GM13977 (cell line): ENCODE measurements around the gene SH3TC1.

Source experiments
- DNase-seq: peaks from one replicate; pipeline ENCODE4 v3.0.0; 2012; ENCODE audit warnings: low spot score
- CTCF ChIP-seq: IDR thresholded peaks from 2 replicates; pipeline ENCODE4 v1.5.1; 2012; ENCODE audit warnings: mild to moderate bottlenecking, control low read depth; ENCODE audit not compliant: insufficient read depth; ENCODE audit errors: extremely low read depth, missing control alignments
- in situ Hi-C: fragments of 300-500 bp; cut with MboI; formaldehyde crosslinking; loops from one replicate; pipeline ENCODE4 v1.12.0; 2022; ENCODE audit warnings: low sequenced_read_pairs, low pct_unique_long_range_greater_than_20kb, mixed read lengths, inconsistent platforms; ENCODE audit not compliant: unreplicated experiment

Gene SH3TC1

GRCh38 chr4:8251110-8251883, 52.2 kb downstream of the SH3TC1 start:
- TF ChIP-seq CTCF, result no peak
- no peak for DNase-seq
- in situ Hi-C loops, result no loop called here

- DNase-seq, result no peak
- in situ Hi-C loops, result no loop called here
- TF ChIP-seq CTCF, result no peak
Measured at GRCh38 chr4:8252301-8253173, 53.4 kb downstream of the SH3TC1 start.

- TF ChIP-seq CTCF, result no peak
- in situ Hi-C loops, result no loop called here
- DNase-seq, result no peak
Measured at GRCh38 chr4:8254076-8254475, 55.0 kb downstream of the SH3TC1 start.

- TF ChIP-seq CTCF, result no peak
- DNase-seq, result no peak
- in situ Hi-C loops, result no loop called here
Measured at GRCh38 chr4:8255698-8256441, 56.8 kb downstream of the SH3TC1 start.

GRCh38 chr4:8257854-8258253, 58.8 kb downstream of the SH3TC1 start:
- in situ Hi-C loops, result no loop called here
- no peak for DNase-seq
- TF ChIP-seq CTCF, result no peak

- in situ Hi-C loops, result no loop called here
- no peak for DNase-seq
- no peak for TF ChIP-seq CTCF
Measured at GRCh38 chr4:8258552-8259212, 59.6 kb downstream of the SH3TC1 start.
